ENCODE measurements around the gene FOXC1.

FOXC1 gene

GRCh38 chr6:1569377-1569776 is 40.3 kb upstream of the FOXC1 start:
- H3K4me1 ChIP-seq (ENCODE audit: insufficient read depth, poor library complexity, severe bottlenecking) = no peaks in the 10 kb centered on the region
- H3K9me3 ChIP-seq (ENCODE audit: severe bottlenecking) = peaks cover 3% of the 10 kb centered on the region
- H3K27me3 ChIP-seq (ENCODE audit: insufficient read depth, poor library complexity, severe bottlenecking) = no peaks in the 10 kb centered on the region
- DNase-seq (ENCODE audit: low spot score) (no peak), ATAC-seq (ENCODE audit: low read depth) (no peak)
- no peak overlapping the region for H3K4me3 ChIP-seq (ENCODE audit: severe bottlenecking)
- TF ChIP-seq, protein P1, sequence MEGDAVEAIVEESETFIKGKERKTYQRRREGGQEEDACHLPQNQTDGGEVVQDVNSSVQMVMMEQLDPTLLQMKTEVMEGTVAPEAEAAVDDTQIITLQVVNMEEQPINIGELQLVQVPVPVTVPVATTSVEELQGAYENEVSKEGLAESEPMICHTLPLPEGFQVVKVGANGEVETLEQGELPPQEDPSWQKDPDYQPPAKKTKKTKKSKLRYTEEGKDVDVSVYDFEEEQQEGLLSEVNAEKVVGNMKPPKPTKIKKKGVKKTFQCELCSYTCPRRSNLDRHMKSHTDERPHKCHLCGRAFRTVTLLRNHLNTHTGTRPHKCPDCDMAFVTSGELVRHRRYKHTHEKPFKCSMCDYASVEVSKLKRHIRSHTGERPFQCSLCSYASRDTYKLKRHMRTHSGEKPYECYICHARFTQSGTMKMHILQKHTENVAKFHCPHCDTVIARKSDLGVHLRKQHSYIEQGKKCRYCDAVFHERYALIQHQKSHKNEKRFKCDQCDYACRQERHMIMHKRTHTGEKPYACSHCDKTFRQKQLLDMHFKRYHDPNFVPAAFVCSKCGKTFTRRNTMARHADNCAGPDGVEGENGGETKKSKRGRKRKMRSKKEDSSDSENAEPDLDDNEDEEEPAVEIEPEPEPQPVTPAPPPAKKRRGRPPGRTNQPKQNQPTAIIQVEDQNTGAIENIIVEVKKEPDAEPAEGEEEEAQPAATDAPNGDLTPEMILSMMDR (IDR thresholded peaks at IDR 0.05; ENCODE audit: poor library complexity, severe bottlenecking) = no peak
- H3K27ac ChIP-seq (ENCODE audit: poor library complexity, severe bottlenecking) = no peak overlapping the region
- H3K36me3 ChIP-seq (ENCODE audit: low read depth) = no peaks in the 10 kb centered on the region

DNA sequence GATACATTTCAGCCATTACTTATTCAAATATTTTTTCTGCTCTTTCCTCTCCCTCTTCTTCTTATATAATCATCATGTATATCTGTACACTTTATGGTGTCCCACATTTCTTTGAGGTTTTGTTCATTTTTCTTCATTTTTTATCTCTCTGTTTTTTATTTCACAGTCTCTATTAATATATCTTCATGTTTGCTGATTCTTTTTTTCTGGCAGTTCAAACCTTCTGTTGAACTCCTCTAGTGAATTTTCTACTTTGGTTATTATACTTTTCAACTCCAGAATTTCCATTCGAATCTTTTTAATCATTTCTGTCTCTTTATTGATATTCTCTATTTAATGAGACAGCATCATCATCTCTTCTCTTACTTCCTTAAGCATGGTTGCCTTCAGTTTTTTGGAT is 38.9 kb upstream of the FOXC1 start:
- DNase-seq (ENCODE audit: low spot score) (no peak), ATAC-seq (ENCODE audit: low read depth) (no peak)
- Histone ChIP-seq H3K27ac (ENCODE audit: poor library complexity, severe bottlenecking) (no peak overlapping the region), H3K36me3 (ENCODE audit: low read depth) (no peaks in the 10 kb centered on the region), H3K4me1 (ENCODE audit: insufficient read depth, poor library complexity, severe bottlenecking) (no peaks in the 10 kb centered on the region), H3K27me3 (ENCODE audit: insufficient read depth, poor library complexity, severe bottlenecking) (no peaks in the 10 kb centered on the region), H3K9me3 (ENCODE audit: severe bottlenecking) (peaks cover 3% of the 10 kb centered on the region), H3K4me3 (ENCODE audit: severe bottlenecking) (no peak overlapping the region)
- TF ChIP-seq, protein P1 (IDR thresholded peaks at IDR 0.05; ENCODE audit: poor library complexity, severe bottlenecking) = no peak

DNA sequence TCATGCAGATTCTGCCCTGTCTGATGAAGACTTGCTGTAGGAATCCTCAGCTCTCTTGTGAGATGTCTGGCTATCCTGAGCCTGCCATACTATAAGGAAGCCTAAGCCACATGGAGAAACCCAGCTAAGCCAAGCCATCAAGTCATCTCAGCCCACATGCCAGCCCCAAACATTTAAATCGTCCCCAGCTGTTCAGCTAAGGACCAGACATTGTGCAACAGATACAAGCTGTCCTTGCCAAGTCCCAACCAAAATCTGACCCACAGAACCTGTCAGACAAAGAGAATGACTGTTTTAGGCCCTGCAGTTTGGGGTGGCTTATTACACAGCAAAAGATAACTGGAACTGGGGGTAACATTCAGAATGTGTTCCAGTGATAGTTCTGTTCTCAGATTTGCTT is 36.8 kb upstream of the FOXC1 start:
- Histone ChIP-seq H3K27me3 (ENCODE audit: insufficient read depth, poor library complexity, severe bottlenecking) (no peaks in the 10 kb centered on the region), H3K4me3 (ENCODE audit: severe bottlenecking) (no peak overlapping the region), H3K27ac (ENCODE audit: poor library complexity, severe bottlenecking) (no peak overlapping the region), H3K4me1 (ENCODE audit: insufficient read depth, poor library complexity, severe bottlenecking) (no peaks in the 10 kb centered on the region), H3K9me3 (ENCODE audit: severe bottlenecking) (peaks cover 3% of the 10 kb centered on the region), H3K36me3 (ENCODE audit: low read depth) (no peaks in the 10 kb centered on the region)
- TF ChIP-seq, protein P1 (IDR thresholded peaks at IDR 0.05; ENCODE audit: poor library complexity, severe bottlenecking) = no peak
- ATAC-seq (ENCODE audit: low read depth) (no peak), DNase-seq (ENCODE audit: low spot score) (no peak)

- ATAC-seq (ENCODE audit: low read depth) (no peak), DNase-seq (ENCODE audit: low spot score) (no peak)
- Histone ChIP-seq H3K9me3 (ENCODE audit: severe bottlenecking) (no peaks in the 10 kb centered on the region), H3K27ac (ENCODE audit: poor library complexity, severe bottlenecking) (no peak overlapping the region), H3K27me3 (ENCODE audit: insufficient read depth, poor library complexity, severe bottlenecking) (no peaks in the 10 kb centered on the region), H3K36me3 (ENCODE audit: low read depth) (no peaks in the 10 kb centered on the region), H3K4me1 (ENCODE audit: insufficient read depth, poor library complexity, severe bottlenecking) (no peaks in the 10 kb centered on the region), H3K4me3 (ENCODE audit: severe bottlenecking) (no peak overlapping the region)
- TF ChIP-seq, protein P1 (IDR thresholded peaks at IDR 0.05; ENCODE audit: poor library complexity, severe bottlenecking) = no peak
These were observed 35.5 kb upstream of the FOXC1 start for GRCh38 chr6:1574083-1574761.

GRCh38 chr6:1574890-1575209 is 34.9 kb upstream of the FOXC1 start:
- Histone ChIP-seq H3K36me3 (ENCODE audit: low read depth) (no peaks in the 10 kb centered on the region), H3K9me3 (ENCODE audit: severe bottlenecking) (no peaks in the 10 kb centered on the region), H3K4me1 (ENCODE audit: insufficient read depth, poor library complexity, severe bottlenecking) (no peaks in the 10 kb centered on the region), H3K27ac (ENCODE audit: poor library complexity, severe bottlenecking) (no peak overlapping the region), H3K4me3 (ENCODE audit: severe bottlenecking) (no peak overlapping the region), H3K27me3 (ENCODE audit: insufficient read depth, poor library complexity, severe bottlenecking) (no peaks in the 10 kb centered on the region)
- ATAC-seq (ENCODE audit: low read depth) = no peak
- DNase-seq (ENCODE audit: low spot score) = no peak
- TF ChIP-seq, protein P1 (IDR thresholded peaks at IDR 0.05; ENCODE audit: poor library complexity, severe bottlenecking) = no peak
